ENCODE results near the gene CYREN. TPM values are rescaled to one million over a fixed set of nuclear protein-coding genes. Genes with fewer than 3 reads are reported as not detected.
A peak's percentile ranks its signal among the peaks of the same experiment; 100 is the strongest.
"Not testable (repeated sequence)": the region's sequence is repeated elsewhere in the genome, so short reads cannot be mapped to it uniquely, and the experiment has no call there.

Gene CYREN
- total RNA-seq, 2 experiments from 2014 or later, result 33.2 to 46.0 TPM

DNA sequence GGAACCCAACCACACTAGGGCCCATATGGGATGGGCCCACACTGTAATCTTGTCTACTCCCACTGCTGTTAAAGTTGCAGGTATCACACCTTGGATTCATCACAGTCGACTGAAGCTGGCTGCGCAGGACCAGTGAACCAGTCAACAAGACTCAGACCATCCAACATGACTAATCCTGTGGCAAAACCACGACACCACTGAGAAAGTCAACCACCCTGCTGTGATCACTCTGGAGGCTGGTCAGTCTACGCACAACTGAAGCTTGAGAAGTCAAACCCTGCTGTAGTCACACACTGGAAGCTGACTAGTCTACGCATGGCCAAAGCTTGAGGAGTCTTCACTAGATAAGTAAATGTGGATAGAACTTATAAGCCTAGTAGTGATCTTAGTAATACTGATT is 9.6 kb upstream of the CYREN start:
- DNase-seq, result no peak
- ATAC-seq, result no peak

DNA sequence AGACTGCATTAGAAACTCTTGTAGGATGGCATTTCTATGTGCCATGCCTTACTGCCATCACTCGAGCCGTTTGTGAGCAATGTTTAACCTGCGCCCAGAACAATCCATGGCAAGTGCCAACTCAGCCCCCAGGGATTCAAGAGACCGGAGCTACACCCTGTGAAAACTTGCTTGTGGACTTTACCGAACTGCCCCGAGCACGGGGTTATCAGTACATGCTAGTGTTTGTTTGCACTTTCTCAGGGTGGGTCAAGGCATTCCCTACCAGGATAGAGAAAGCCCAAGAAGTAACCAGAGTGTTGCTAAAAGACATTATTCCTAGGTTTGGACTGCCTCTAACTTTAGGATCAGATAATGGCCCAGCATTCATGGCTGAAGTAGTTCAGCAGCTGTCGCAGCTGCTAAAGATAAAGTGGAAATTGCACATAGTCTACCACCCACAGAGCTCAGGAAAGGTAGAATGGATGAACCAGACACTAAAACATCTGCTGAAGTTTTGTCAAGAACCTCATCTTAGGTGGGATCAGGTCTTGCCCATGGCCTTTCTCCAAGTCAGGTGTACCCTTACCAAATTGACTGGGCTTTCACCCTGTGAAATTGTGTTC is 8.9 kb upstream of the CYREN start:
- DNase-seq (no peak), ATAC-seq (no peak)
- Mint-ChIP-seq H3K9me3 (ENCODE audit: low read depth) (peaks cover 20% of the 10 kb centered on the region), H3K4me1 (no peaks in the 10 kb centered on the region), H3K4me3 (no peak overlapping the region), H3K36me3 (peaks cover 36% of the 10 kb centered on the region), H3K27ac (no peak overlapping the region), H3K27me3 (no peaks in the 10 kb centered on the region)
- CTCF ChIA-PET, result interaction anchor here (1.0 to 1.1 kb wide), 3 partner anchors 9 to 31 kb away, joined by 3 read pairs; partner anchors contain the start of genes CYREN and TMEM140

More for the DNA sequence above, 9.6 kb upstream of the CYREN start:
- CTCF ChIA-PET, result no interaction called here
- no peaks in the 10 kb centered on the region for H3K4me1 Mint-ChIP-seq
- no peaks in the 10 kb centered on the region for H3K27me3 Mint-ChIP-seq
- no peak overlapping the region for H3K27ac Mint-ChIP-seq
- no peak overlapping the region for H3K4me3 Mint-ChIP-seq
- peaks cover 20% of the 10 kb centered on the region for H3K9me3 Mint-ChIP-seq (ENCODE audit: low read depth)
- H3K36me3 Mint-ChIP-seq, result peaks cover 42% of the 10 kb centered on the region

DNA sequence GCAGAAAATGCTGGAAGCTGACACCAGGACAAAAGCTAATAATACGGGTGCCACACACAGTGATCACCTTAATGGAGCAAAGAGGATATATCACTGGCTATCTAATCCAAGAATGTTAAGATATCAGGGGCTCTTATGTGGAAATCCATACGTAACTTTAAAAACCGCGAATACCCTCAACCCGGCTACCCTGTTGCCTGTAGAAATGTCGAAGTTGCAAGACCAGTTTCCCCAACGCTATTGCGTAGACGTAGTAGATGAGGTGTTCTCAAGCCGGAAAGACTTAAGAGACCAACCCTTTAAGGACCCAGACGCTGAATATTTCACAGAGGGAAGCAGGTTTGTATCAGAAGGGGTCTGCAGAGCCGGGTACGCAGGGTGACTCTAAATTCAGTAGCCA is 7.9 kb upstream of the CYREN start:
- CTCF ChIA-PET, result interaction anchor here (1.0 to 1.1 kb wide), 3 partner anchors 8 to 30 kb away, joined by 3 read pairs; partner anchors contain the start of genes CYREN and TMEM140
- no peak for DNase-seq
- Mint-ChIP-seq H3K27me3 (no peaks in the 10 kb centered on the region), H3K27ac (no peak overlapping the region), H3K36me3 (peaks cover 26% of the 10 kb centered on the region), H3K9me3 (ENCODE audit: low read depth) (peaks cover 18% of the 10 kb centered on the region), H3K4me3 (no peak overlapping the region), H3K4me1 (no peaks in the 10 kb centered on the region)
- ATAC-seq, result no peak

DNA sequence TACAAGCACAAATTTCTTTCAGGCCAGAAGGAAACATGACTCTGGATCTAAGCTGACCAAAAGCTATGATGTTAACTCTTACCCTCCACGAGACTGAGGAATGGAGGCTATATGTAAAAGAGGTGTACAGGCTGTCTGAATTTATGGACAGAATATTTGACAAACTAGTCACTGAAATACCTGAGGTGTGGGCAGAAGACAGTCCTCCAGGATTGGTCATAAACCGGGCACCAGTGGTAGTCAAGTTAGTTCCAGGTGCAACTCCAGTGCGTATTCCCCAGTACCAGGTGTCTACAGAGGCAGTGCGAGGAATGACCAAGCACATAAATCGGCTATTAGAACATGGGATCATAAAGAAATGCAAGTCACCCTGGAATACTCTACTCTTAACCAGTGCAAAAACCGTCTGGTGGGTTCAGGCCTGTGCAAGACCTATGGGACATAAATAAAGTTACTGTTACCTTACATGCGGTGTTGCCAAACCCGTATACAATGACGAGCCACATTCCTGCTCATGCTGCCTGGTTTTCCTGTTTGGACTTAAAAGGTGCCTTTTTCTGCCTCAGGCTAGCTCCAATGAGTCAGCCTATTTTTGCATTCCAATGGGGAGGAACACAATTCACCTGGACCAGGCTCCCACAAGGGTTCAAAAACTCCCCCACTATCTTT is 6.7 kb upstream of the CYREN start:
- ATAC-seq (no peak), DNase-seq (no peak)
- CTCF ChIA-PET, result no interaction called here
- no peaks in the 10 kb centered on the region for H3K27me3 Mint-ChIP-seq
- H3K36me3 Mint-ChIP-seq, result peaks cover 16% of the 10 kb centered on the region
- H3K4me1 Mint-ChIP-seq, result peaks cover under 1% of the 10 kb centered on the region
- H3K4me3 Mint-ChIP-seq, result no peak overlapping the region
- no peak overlapping the region for H3K27ac Mint-ChIP-seq
- H3K9me3 Mint-ChIP-seq (ENCODE audit: low read depth), result peaks cover 11% of the 10 kb centered on the region

DNA sequence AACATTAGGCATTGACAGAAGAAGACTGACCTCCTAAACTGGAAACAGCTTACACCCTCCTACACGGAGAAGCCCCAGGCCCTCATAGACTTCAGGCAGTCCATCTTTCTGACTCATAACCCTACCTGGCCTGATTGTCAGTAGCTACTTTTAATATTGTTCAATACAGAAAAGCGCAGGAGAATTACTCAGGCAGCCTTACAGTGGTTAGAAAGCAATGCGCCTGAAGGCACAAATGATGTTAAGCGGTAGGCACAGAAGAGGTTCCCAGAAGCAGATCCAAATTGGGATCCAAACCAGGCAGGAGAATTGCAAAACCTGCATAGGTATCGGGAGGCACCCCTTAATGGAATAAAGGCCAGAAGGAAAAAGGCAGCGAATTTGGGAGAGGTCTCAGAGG is 5.4 kb upstream of the CYREN start:
- peak; percentile 34 for DNase-seq
- H3K9me3 Mint-ChIP-seq (ENCODE audit: low read depth), result peaks cover 3% of the 10 kb centered on the region
- CTCF ChIA-PET, result interaction anchor here (1.0 kb wide), 1 partner anchor 15 kb away, joined by 3 read pairs; no protein-coding TSS in a partner anchor
- peaks cover 7% of the 10 kb centered on the region for H3K36me3 Mint-ChIP-seq
- ATAC-seq, result no peak
- no peak overlapping the region for H3K4me3 Mint-ChIP-seq
- no peaks in the 10 kb centered on the region for H3K27me3 Mint-ChIP-seq
- no peak overlapping the region for H3K27ac Mint-ChIP-seq
- H3K4me1 Mint-ChIP-seq, result peaks cover 4% of the 10 kb centered on the region

DNA sequence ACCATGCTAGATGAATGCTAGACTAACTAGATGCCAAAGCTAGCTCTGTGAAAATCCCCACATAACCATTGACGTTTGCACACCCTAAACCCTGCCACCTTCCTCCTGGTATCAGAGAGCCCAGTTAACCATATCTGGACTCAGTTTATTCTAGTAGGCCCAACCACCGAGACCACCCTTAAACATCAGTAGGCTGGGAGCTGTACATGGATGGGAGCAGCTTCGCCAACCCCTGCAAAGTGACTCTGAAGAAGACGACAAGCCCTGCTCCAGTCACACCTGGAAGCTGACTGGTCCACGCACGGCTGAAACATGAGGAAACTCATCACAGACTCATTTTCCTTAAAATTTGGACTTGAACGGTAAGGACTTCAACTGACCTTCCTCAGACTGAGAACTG is 4.4 kb upstream of the CYREN start:
- Mint-ChIP-seq H3K4me3 (no peak overlapping the region), H3K27me3 (no peaks in the 10 kb centered on the region), H3K9me3 (ENCODE audit: low read depth) (no peaks in the 10 kb centered on the region), H3K27ac (no peak overlapping the region), H3K36me3 (peaks cover 1% of the 10 kb centered on the region), H3K4me1 (peaks cover 6% of the 10 kb centered on the region)
- ATAC-seq (no peak), DNase-seq (peak; percentile 31)
- CTCF ChIA-PET, result interaction anchor here (1.5 kb wide), 1 partner anchor 217 kb away, joined by 3 read pairs; no protein-coding TSS in a partner anchor

DNA sequence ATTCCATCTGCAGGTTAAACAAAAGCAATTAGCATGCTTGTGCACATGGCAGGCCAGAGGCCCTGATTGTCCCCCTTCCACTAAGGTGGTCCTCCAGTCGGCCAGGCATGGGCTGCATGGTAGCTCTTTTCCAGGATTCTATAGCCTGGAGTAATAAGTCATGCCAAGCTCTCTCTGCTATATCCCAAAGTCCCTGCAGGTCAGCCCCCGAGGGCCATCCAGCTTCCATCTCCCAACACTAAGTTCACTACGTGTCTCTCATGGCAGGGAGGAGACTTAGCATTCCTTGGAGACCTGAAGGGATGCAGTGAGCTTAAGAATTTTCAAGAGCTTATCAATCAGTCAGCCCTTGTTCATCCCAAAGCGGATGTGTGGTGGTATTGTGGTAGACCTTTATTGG is 3.4 kb upstream of the CYREN start:
- not testable (repeated sequence) for H3K27me3 Mint-ChIP-seq; H3K36me3 Mint-ChIP-seq; ATAC-seq; H3K9me3 Mint-ChIP-seq (ENCODE audit: low read depth); H3K27ac Mint-ChIP-seq; H3K4me3 Mint-ChIP-seq
- CTCF ChIA-PET, result interaction anchor here (1.5 kb wide), 1 partner anchor 216 kb away, joined by 3 read pairs; no protein-coding TSS in a partner anchor
- H3K4me1 Mint-ChIP-seq, result peaks cover 16% of the 10 kb centered on the region
- peak; percentile 35 for DNase-seq

DNA sequence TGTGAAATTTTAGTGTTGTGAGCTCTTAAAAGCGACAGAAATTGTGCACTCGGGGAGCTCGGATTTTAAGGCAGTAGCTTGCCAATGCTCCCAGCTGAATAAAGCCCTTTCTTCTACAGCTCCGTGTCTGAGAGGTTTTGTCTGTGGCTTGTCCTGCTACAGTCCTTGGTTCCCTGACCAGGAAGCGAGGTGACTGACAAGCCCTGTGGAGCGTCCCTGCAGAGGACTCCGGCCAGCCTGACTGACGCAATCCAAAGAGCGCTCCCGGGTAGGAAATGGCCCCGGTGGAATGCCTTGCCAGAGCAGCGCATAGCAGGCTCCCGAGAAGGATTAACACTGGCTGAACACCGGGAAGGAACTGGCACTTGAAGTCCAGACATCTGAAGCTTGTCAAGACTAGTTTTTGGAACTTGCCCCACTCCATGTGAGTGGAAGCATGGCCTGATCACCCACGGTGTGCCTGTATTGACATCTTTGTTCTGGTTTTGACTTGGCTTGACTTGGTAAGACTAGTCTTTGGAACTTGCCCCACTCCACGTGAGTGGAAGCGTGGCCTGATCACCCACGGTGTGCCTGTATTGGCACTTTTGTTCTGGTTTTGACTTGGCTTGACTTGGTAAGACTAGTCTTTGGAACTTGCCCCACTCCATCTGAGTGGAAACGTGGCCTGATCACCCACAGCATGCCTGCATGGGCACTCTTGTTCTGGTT is 1.2 kb upstream of the CYREN start:
- not testable (repeated sequence) for H3K27ac Mint-ChIP-seq

DNA sequence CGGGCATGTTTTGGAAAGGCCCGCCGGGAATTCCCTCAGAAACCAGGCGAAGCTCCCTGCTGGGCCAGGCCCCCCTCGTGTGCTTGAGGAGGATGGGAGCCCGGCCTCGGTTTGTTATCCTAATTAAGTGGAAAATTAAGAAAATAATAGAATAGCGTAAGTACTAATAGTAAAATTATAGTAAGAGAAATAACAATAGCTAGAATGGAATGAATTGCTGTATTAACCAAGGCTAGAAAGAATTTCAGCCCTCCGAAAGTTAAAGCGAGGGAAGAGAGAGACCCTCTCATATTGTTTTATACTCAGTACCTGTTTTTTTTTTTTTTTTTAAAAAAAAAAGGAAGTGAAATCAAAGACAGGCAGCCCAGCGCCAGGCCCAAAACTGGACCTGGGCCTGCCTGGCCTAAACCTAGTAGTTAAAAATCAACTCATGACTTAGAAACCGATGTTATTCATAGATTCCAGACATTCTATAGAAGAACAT is 533 bp upstream of the CYREN start:
- not testable (repeated sequence) for H3K27me3 Mint-ChIP-seq; H3K9me3 Mint-ChIP-seq (ENCODE audit: low read depth); ATAC-seq; DNase-seq
- H3K4me3 Mint-ChIP-seq, result peak overlapping the region; percentile 90
- peaks cover 27% of the 10 kb centered on the region for H3K36me3 Mint-ChIP-seq
- H3K27ac Mint-ChIP-seq, result peak overlapping the region; percentile 92
- CTCF ChIA-PET, result interaction anchor here (0.8 to 6.4 kb wide), 14 partner anchors 8 to 898 kb away, joined by 3 to 65 read pairs (median 4); partner anchors contain the start of genes AGBL3 and TMEM140
- H3K4me1 Mint-ChIP-seq, result peaks cover 41% of the 10 kb centered on the region

More for the DNA sequence above, 1.2 kb upstream of the CYREN start:
- H3K4me3 Mint-ChIP-seq; H3K27me3 Mint-ChIP-seq; ATAC-seq; H3K9me3 Mint-ChIP-seq (ENCODE audit: low read depth): not testable (repeated sequence)
- Mint-ChIP-seq H3K36me3 (peaks cover 22% of the 10 kb centered on the region), H3K4me1 (peaks cover 37% of the 10 kb centered on the region)
- peak; percentile 43 for DNase-seq
- CTCF ChIA-PET, result interaction anchor here (0.9 to 6.4 kb wide), 8 partner anchors 14 to 185 kb away, joined by 3 to 65 read pairs (median 7); partner anchors contain the start of genes AGBL3 and TMEM140

DNA sequence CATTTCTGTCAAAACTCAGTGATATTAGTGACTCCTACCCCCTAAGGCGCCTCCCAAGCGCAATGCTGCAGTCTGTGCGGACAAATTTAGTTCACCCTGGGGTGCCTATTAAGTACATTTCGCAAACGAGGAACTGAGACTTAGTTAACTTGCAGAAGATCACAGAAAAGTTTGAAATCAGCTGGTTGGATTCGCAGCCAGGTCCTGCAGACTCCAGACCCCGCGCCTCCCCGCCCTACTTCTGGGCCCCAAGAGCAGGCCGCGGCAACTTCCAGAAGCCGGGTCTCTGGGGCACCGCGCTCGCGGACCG is 588 bp downstream of the CYREN start:
- Mint-ChIP-seq H3K27ac (peak overlapping the region; percentile 92), H3K27me3 (no peaks in the 10 kb centered on the region), H3K4me1 (peaks cover 43% of the 10 kb centered on the region)

DNA sequence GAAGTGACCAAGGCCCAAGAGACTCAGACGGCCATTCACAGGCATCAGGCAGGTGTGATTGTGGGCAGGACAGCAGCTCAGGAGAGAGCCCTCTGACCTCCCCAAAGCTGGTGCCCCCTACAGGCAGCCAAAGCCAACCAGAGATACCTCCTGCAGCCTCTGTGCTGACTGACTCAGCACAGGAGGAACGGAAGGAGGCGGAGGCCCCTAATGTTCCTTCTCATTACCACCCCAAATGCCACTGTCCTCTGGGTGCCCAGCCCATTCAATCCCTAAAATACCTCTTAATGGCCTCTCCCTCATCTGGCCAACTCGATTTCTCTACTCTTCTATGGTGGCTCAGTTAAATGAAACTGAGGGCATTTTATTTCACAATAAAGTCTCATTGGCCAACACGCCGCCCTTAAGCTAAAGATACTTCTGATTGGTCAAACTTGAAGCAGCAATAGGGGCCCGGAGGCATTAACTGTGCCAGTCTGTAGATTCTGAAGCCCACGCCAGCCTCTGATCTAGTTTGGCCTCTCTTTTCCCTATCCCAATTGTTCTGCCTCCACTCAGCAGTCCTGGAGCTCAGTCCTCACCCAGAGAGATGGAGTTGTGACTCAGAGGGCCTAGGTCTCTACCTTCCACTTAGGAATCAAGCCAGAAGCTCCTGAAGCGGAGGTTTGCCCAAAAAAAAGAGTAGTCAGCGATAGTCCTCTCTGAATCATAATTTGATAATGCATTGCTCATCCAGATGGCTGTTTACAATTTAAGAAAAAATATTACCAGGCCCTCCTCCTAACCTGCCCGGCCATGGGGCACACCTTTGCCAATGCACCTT is 1.2 kb downstream of the CYREN start:
- Mint-ChIP-seq H3K9me3 (ENCODE audit: low read depth) (no peaks in the 10 kb centered on the region), H3K27me3 (no peaks in the 10 kb centered on the region), H3K27ac (peak overlapping the region; percentile 92), H3K4me1 (peaks cover 43% of the 10 kb centered on the region), H3K36me3 (peaks cover 42% of the 10 kb centered on the region), H3K4me3 (peak overlapping the region; percentile 90)
- CTCF ChIA-PET, result interaction anchor here (0.8 to 6.4 kb wide), 11 partner anchors 10 to 535 kb away, joined by 3 to 65 read pairs (median 4); partner anchors contain the start of genes AGBL3 and TMEM140
- DNase-seq (peak; percentile 85), ATAC-seq (peak; percentile 52)

More for the DNA sequence above, 588 bp downstream of the CYREN start:
- CTCF ChIA-PET, result interaction anchor here (1.0 to 6.4 kb wide), 11 partner anchors 9 to 532 kb away, joined by 3 to 65 read pairs (median 7); partner anchors contain the start of genes AGBL3 and TMEM140
- ATAC-seq, result peak; percentile 2
- no peak for DNase-seq
- Mint-ChIP-seq H3K9me3 (ENCODE audit: low read depth) (no peaks in the 10 kb centered on the region), H3K36me3 (peaks cover 38% of the 10 kb centered on the region), H3K4me3 (peak overlapping the region; percentile 90)

DNA sequence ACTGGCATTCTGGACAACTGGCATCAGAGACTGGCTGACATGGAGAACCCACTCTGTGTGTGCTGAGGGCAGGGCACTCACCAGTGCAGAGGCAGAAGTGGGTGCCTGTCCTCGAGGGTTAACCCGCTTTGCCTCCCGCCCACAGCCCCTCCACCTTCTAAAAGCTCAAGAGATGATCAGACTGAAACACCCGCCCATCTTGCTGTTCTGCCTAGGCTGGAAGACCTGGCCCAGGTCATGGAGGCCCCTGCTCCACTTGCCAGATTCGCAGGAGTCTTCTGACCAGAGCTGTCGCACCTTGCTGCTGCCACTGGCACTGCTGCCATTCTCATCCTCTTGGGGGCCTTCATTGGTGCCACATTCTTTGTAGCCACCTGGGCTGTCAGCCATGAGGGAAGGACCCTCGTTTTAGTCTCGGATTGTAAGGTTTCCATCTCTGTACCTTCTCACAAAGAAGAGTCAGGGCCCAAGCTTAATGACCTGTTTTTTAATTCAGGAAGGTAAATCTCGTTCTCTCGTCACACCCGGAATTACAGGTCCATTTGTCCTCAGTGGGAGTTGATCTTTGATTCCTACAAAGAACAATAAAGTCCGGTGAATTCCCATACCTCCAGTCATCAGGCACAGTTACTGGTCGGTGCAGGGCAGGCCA is 1.9 kb downstream of the CYREN start:
- peaks cover 49% of the 10 kb centered on the region for H3K36me3 Mint-ChIP-seq
- CTCF ChIA-PET, result interaction anchor here (0.8 to 6.4 kb wide), 9 partner anchors 10 to 534 kb away, joined by 3 to 65 read pairs (median 4); partner anchors contain the start of genes AGBL3 and TMEM140
- no peak for DNase-seq
- H3K27me3 Mint-ChIP-seq, result no peaks in the 10 kb centered on the region
- peak overlapping the region; percentile 92 for H3K27ac Mint-ChIP-seq
- peaks cover 43% of the 10 kb centered on the region for H3K4me1 Mint-ChIP-seq
- no peaks in the 10 kb centered on the region for H3K9me3 Mint-ChIP-seq (ENCODE audit: low read depth)
- peak overlapping the region; percentile 90 for H3K4me3 Mint-ChIP-seq
- ATAC-seq, result no peak

All from activated CD8-positive, alpha-beta memory T cell treated with anti-CD3 and anti-CD28 coated beads, Interleukin-2, amount 10 ng/mL, durations not matched to agents 7 days and 5 days (primary cell).